ENCODE data around the gene GOSR2. TPM values are rescaled to one million over a fixed set of nuclear protein-coding genes. Genes with fewer than 3 reads are reported as not detected.

The GOSR2 gene
- total and polyA plus RNA-seq, 2 donors (not counting 3 experiments of a cell fraction or from before 2014, with no cell fraction given), result 48.6 to 54.7 TPM

- CTCF ChIA-PET, result no interaction called here
- Histone ChIP-seq H3K36me3 (ENCODE audit: control insufficient read depth in 2 of 2, extremely low read depth in 1 of 2, insufficient read depth in 2 of 2, low read length in 2 of 2) (no peaks in the 10 kb centered on the region), H3K9me3 (replicated peaks; ENCODE audit: control insufficient read depth, insufficient read depth, low read length) (no peaks in the 10 kb centered on the region), H2AFZ (ENCODE audit: low read depth, low read length) (no peak overlapping the region), H3K27me3 (ENCODE audit: control insufficient read depth in 2 of 2, insufficient read depth in 2 of 2, low read length in 2 of 2) (peaks cover 4 to 7% of the 10 kb centered on the region in 2 experiments), H4K20me1 (replicated peaks; ENCODE audit: control insufficient read depth, extremely low read depth, insufficient read depth, low read length) (no peaks in the 10 kb centered on the region), H3K79me2 (ENCODE audit: control insufficient read depth, insufficient read depth, low read length) (no peaks in the 10 kb centered on the region), H3K9ac (replicated peaks; ENCODE audit: extremely low read depth, insufficient read depth, low read length) (no peak overlapping the region), H3K9me1 (replicated peaks; ENCODE audit: control insufficient read depth, extremely low read depth, insufficient read depth, low read length) (no peaks in the 10 kb centered on the region), H3K27ac (ENCODE audit: insufficient read depth, low read depth, low read length) (no peak overlapping the region), H3K4me3 (replicated peaks in 1 of 3; ENCODE audit: insufficient read depth in 1 of 3, low read depth in 1 of 3, low read length in 3 of 3) (no peak overlapping the region), H3K4me1 (ENCODE audit: control insufficient read depth, extremely low read depth, insufficient read depth, low read length) (no peaks in the 10 kb centered on the region), H3K4me2 (ENCODE audit: insufficient read depth, low read length) (no peak overlapping the region)
- intact Hi-C loops (cut with micrococcal nuclease) (no loop called here), dilution Hi-C loops (cut with MboI; ENCODE audit: extremely low pct_ligation_motif_present, low sequenced_read_pairs) (no loop called here)
- no peak for FAIRE-seq
- TF ChIP-seq, protein P1, sequence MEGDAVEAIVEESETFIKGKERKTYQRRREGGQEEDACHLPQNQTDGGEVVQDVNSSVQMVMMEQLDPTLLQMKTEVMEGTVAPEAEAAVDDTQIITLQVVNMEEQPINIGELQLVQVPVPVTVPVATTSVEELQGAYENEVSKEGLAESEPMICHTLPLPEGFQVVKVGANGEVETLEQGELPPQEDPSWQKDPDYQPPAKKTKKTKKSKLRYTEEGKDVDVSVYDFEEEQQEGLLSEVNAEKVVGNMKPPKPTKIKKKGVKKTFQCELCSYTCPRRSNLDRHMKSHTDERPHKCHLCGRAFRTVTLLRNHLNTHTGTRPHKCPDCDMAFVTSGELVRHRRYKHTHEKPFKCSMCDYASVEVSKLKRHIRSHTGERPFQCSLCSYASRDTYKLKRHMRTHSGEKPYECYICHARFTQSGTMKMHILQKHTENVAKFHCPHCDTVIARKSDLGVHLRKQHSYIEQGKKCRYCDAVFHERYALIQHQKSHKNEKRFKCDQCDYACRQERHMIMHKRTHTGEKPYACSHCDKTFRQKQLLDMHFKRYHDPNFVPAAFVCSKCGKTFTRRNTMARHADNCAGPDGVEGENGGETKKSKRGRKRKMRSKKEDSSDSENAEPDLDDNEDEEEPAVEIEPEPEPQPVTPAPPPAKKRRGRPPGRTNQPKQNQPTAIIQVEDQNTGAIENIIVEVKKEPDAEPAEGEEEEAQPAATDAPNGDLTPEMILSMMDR (IDR thresholded peaks at IDR 0.05; ENCODE audit: extremely low read depth in 1 of 2, insufficient read depth in 1 of 2, low read depth in 1 of 2, low read length in 2 of 2), result no peak
- TF ChIP-seq FOS (IDR thresholded peaks at IDR 0.05; ENCODE audit: borderline replicate concordance, insufficient read depth, low read length), result no peak
- no peak for TF ChIP-seq GATA2 (IDR thresholded peaks at IDR 0.05; ENCODE audit: insufficient read depth, insufficient read length, low read depth, low read length)
- no peak for TF ChIP-seq POLR2AphosphoS5 (IDR thresholded peaks at IDR 0.05; ENCODE audit: insufficient read depth, low read depth, low read length)
- TF ChIP-seq POLR2A (IDR thresholded peaks at IDR 0.05; ENCODE audit: low read depth, low read length), result no peak
- TF ChIP-seq MAX (IDR thresholded peaks at IDR 0.05; ENCODE audit: insufficient read depth, insufficient read length), result no peak
- no peak for TF ChIP-seq EZH2 (IDR thresholded peaks at IDR 0.05; ENCODE audit: borderline replicate concordance, low read depth, low read length, severe bottlenecking)
- no peak for TF ChIP-seq JUN (IDR thresholded peaks at IDR 0.05; ENCODE audit: borderline replicate concordance, insufficient read depth, insufficient read length, low read depth)
- TF ChIP-seq MYC (IDR thresholded peaks at IDR 0.05; ENCODE audit: low read depth, low read length), result no peak
- no TSS peak for BruUV-seq (replicated peaks)
- POLR2A ChIA-PET, result no interaction called here
- DNase-seq (ENCODE audit: low read depth, low spot score), result no peak
These were observed 40.3 kb upstream of the GOSR2 start for GRCh38 chr17:46882666-46883065.
